Caco-2 (cell line): Measurements from ENCODE around the gene SGMS1. TPM values are rescaled to one million over a fixed set of nuclear protein-coding genes. Genes with fewer than 3 reads are reported as not detected.

Source experiments
- BruUV-seq: library from RNA; stranded (reverse); fragments of 400-500 nt; replicated peaks from 2 replicates; lab custom pipeline; 2021; lab: Mats Ljungman, UMichigan
- CTCF ChIA-PET: fragments of 300-600 bp; sonication (Branson Sonifier 250); formaldehyde crosslinking; loops from one replicate; lab custom pipeline; 2022; ENCODE audit warnings: antibody characterized with exemption; lab: Charles Lee
- POLR2A ChIA-PET: fragments of 300-600 bp; sonication (Branson Sonifier 250); formaldehyde crosslinking; loops from one replicate; lab custom pipeline; 2022; ENCODE audit warnings: antibody characterized with exemption; lab: Charles Lee
- DNase-seq, 2 experiments: peaks; one replicate each; pipeline versions ENCODE4 v3.0.0 to v3.0.0-alpha.2; 2020 to 2022
- H3K27me3 ChIP-seq: replicated peaks from 2 replicates; pipeline ENCODE4 v1.6.0; 2011; ENCODE audit warnings: low read length; ENCODE audit not compliant: control insufficient read depth, insufficient read depth
- H3K36me3 ChIP-seq: 2 replicates; pipeline ENCODE4 v1.5.1; 2011; ENCODE audit warnings: low read length; ENCODE audit not compliant: control insufficient read depth, insufficient read depth
- H3K4me1 ChIP-seq: fragments of 250-450 bp; sonication (Bioruptor Pico); 2 replicates; pipeline ENCODE4 v1.5.1; 2020; ENCODE audit warnings: mild to moderate bottlenecking
- H3K4me3 ChIP-seq: 2 replicates; pipeline ENCODE4 v1.5.1; 2011; ENCODE audit warnings: low read depth, mild to moderate bottlenecking, control low read depth, low read length
- H3K9me3 ChIP-seq: fragments of 250-450 bp; sonication (Bioruptor Pico); 2 replicates; pipeline ENCODE4 v1.5.1; 2020; ENCODE audit warnings: mild to moderate bottlenecking, moderate library complexity
- H3K27ac Mint-ChIP-seq: one replicate; pipeline ENCODE4 v1.8.0; 2022; ENCODE audit warnings: mixed read lengths; ENCODE audit not compliant: unreplicated experiment
- H3K27me3 Mint-ChIP-seq: one replicate; pipeline ENCODE4 v1.8.0; 2022; ENCODE audit warnings: mixed read lengths; ENCODE audit not compliant: insufficient read depth, unreplicated experiment
- H3K36me3 Mint-ChIP-seq: one replicate; pipeline ENCODE4 v1.8.0; 2022; ENCODE audit warnings: mild to moderate bottlenecking, mixed read lengths; ENCODE audit not compliant: insufficient read depth, unreplicated experiment
- H3K4me1 Mint-ChIP-seq: one replicate; pipeline ENCODE4 v1.8.0; 2022; ENCODE audit warnings: low read depth, mixed read lengths; ENCODE audit not compliant: unreplicated experiment
- H3K4me3 Mint-ChIP-seq: one replicate; pipeline ENCODE4 v1.8.0; 2022; ENCODE audit warnings: mild to moderate bottlenecking, moderate library complexity, mixed read lengths; ENCODE audit not compliant: unreplicated experiment
- H3K9me3 Mint-ChIP-seq: one replicate; pipeline ENCODE4 v1.8.0; 2022; ENCODE audit warnings: mixed read lengths; ENCODE audit not compliant: unreplicated experiment
- intact Hi-C: fragments of 100-400 bp; cut with micrococcal nuclease; formaldehyde crosslinking; loops from one replicate; pipeline ENCODE4 v1.10.0; 2022; ENCODE audit not compliant: unreplicated experiment
- total RNA-seq: library from RNA; stranded (reverse); gene quantifications from 2 replicates; pipeline ENCODE4 v1.2.3, GENCODE V29; 2022
- TF ChIP-seq, protein P1 (sequence below), 2 experiments: fragments of 200-600 bp in 1 of 2; IDR thresholded peaks; 1 replicate in 1 of 2; 2 replicates in 1 of 2; pipeline versions ENCODE4 v1.5.1 to v1.8.0; 2011 to 2022; ENCODE audit warnings: antibody characterized with exemption in 1 of 2, control low read depth in 1 of 2, inconsistent platforms in 1 of 2, low read depth in 1 of 2, low read length in 1 of 2, mild to moderate bottlenecking in 1 of 2, moderate library complexity in 1 of 2; ENCODE audit not compliant: insufficient read depth in 1 of 2, severe bottlenecking in 1 of 2, unreplicated experiment in 1 of 2

The SGMS1 gene
- total RNA-seq, 1 experiment from 2014 or later, result 30.5 TPM

DNA sequence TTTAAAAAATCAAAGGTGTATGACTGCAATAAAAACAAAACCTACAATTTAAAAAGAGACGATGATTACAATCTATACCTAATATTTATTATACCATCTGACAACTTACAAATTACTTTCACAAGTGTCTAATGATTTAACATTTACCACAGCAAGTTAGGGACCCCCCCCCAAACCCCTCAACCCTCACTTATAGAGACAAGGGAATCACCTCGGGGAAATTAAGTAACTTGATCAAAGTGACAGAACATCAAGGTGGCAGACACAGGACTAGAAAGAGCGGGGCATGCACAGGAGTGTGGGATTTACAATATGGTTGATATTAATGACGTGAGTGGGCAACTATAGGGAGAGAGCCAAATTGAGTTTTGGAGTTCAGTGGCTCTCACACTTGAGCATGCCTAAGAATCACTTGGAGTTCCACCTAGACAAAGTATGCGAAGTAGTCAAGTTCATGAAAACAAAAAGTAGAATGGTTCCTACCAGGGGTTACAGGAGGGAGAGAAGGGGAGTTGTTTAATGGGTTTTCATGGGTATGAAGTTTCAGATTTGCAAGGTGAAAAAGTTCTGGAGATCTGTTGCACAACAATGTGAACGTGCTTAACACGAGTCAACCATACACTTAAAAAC, 43.4 kb downstream of the SGMS1 start:
- no TSS peak for BruUV-seq
- intact Hi-C loops, result loop anchor here (1.0 kb wide), 5 partner anchors 8 to 44 kb away; no protein-coding TSS in a partner anchor
- H3K4me3 ChIP-seq, result no peak overlapping the region

DNA sequence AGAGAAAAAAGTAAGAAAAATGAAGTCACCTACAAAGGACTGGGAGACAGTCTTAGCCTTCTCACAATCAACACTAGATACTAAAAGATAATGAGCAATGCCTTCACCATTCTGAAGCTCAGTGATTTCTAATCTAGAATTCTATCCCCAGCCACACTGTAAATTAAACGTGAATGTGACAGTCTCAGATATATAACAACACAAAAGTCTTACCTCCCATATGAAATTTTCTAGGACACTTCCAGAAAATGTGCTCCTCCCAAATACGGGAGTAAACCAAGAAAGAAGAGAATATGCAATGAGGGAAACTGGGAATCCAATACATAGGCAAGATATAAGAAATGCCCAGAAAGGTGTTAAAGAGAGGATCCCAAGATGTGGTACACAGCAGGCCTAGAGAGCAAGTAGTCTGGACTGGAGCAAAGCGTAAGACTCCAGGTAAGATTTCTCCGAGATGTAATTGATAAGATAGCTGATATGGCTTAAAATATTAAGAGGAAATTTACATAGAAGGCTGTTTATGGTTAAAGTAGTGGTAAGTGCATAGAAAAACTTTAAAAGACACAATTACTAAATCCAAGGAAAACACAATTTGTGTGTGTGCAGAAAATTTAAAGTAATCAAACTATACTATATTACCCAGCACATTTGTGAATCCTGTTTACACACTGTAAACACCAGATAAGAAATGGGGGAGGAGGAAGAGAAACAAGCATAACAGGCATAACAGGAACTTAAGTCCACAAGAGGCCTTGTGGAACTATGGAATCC, 44.1 kb downstream of the SGMS1 start:
- Histone ChIP-seq H3K4me3 (no peak overlapping the region), H3K4me1 (peaks cover 68% of the 10 kb centered on the region), H3K36me3 (no peaks in the 10 kb centered on the region), H3K27me3 (no peaks in the 10 kb centered on the region), H3K9me3 (no peaks in the 10 kb centered on the region)
- intact Hi-C loops, result loop anchor here (1.0 kb wide), 5 partner anchors 7 to 45 kb away; no protein-coding TSS in a partner anchor
- Mint-ChIP-seq H3K36me3 (peaks cover 9% of the 10 kb centered on the region), H3K27ac (peak overlapping the region; percentile 60), H3K27me3 (no peaks in the 10 kb centered on the region), H3K4me3 (peak overlapping the region; percentile 65), H3K9me3 (no peaks in the 10 kb centered on the region), H3K4me1 (peaks cover 64% of the 10 kb centered on the region)
- BruUV-seq, result TSS peak; percentile 37
- CTCF ChIA-PET, result no interaction called here
- POLR2A ChIA-PET, result no interaction called here
- TF ChIP-seq, protein P1, sequence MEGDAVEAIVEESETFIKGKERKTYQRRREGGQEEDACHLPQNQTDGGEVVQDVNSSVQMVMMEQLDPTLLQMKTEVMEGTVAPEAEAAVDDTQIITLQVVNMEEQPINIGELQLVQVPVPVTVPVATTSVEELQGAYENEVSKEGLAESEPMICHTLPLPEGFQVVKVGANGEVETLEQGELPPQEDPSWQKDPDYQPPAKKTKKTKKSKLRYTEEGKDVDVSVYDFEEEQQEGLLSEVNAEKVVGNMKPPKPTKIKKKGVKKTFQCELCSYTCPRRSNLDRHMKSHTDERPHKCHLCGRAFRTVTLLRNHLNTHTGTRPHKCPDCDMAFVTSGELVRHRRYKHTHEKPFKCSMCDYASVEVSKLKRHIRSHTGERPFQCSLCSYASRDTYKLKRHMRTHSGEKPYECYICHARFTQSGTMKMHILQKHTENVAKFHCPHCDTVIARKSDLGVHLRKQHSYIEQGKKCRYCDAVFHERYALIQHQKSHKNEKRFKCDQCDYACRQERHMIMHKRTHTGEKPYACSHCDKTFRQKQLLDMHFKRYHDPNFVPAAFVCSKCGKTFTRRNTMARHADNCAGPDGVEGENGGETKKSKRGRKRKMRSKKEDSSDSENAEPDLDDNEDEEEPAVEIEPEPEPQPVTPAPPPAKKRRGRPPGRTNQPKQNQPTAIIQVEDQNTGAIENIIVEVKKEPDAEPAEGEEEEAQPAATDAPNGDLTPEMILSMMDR (IDR thresholded peaks at IDR 0.05; ENCODE audit: insufficient read depth in 1 of 2, low read depth in 1 of 2, low read length in 1 of 2, severe bottlenecking in 1 of 2, unreplicated experiment in 1 of 2), result no peak
- DNase-seq, result peak in 1 of 2 experiments; percentile 80

More for the DNA sequence above, 43.4 kb downstream of the SGMS1 start:
- H3K27me3 Mint-ChIP-seq, result no peaks in the 10 kb centered on the region
- peak overlapping the region; percentile 60 for H3K27ac Mint-ChIP-seq
- H3K4me3 Mint-ChIP-seq, result peak overlapping the region; percentile 65
- DNase-seq, result no peak
- ChIA-PET POLR2A (no interaction called here), CTCF (no interaction called here)
- H3K27me3 ChIP-seq, result no peaks in the 10 kb centered on the region
- H3K36me3 Mint-ChIP-seq, result peaks cover 9% of the 10 kb centered on the region
- H3K4me1 Mint-ChIP-seq, result peaks cover 66% of the 10 kb centered on the region
- H3K9me3 Mint-ChIP-seq, result no peaks in the 10 kb centered on the region
- H3K4me1 ChIP-seq, result peaks cover 74% of the 10 kb centered on the region
- H3K36me3 ChIP-seq, result no peaks in the 10 kb centered on the region
- H3K9me3 ChIP-seq, result no peaks in the 10 kb centered on the region
- TF ChIP-seq, protein P1 (IDR thresholded peaks at IDR 0.05; ENCODE audit: insufficient read depth in 1 of 2, low read depth in 1 of 2, low read length in 1 of 2, severe bottlenecking in 1 of 2, unreplicated experiment in 1 of 2), result no peak

DNA sequence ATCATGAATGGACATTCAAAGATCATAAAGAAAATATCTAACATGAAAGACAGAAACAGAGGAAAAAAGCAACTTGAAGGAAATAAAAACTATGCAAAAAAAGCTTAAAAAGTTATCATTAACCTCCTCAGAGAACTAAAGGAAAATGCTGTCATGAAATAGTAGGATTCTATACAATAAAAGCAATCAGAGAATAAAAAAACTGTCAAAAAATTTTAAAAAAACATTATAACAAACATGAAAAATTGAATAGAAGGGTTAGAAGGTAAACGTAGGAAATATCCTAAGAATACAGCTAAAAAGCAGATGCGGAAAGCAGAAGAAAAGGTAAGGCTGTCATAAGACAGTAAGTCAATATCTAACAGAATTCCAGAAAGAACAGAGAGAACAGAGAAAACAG, 44.8 kb downstream of the SGMS1 start:
- Mint-ChIP-seq H3K36me3 (peaks cover 9% of the 10 kb centered on the region), H3K4me1 (peaks cover 67% of the 10 kb centered on the region), H3K27me3 (no peaks in the 10 kb centered on the region), H3K27ac (peak overlapping the region; percentile 60), H3K4me3 (peak overlapping the region; percentile 65), H3K9me3 (no peaks in the 10 kb centered on the region)
- BruUV-seq, result no TSS peak
- intact Hi-C loops, result no loop called here
- Histone ChIP-seq H3K27me3 (no peaks in the 10 kb centered on the region), H3K4me1 (peaks cover 65% of the 10 kb centered on the region), H3K36me3 (no peaks in the 10 kb centered on the region), H3K9me3 (no peaks in the 10 kb centered on the region), H3K4me3 (no peak overlapping the region)
- ChIA-PET POLR2A (interaction anchor here (1.3 kb wide), 1 partner anchor 26 kb away, joined by 8 read pairs; no protein-coding TSS in a partner anchor), CTCF (no interaction called here)
- DNase-seq, result no peak
- TF ChIP-seq, protein P1 (IDR thresholded peaks at IDR 0.05; ENCODE audit: insufficient read depth in 1 of 2, low read depth in 1 of 2, low read length in 1 of 2, severe bottlenecking in 1 of 2, unreplicated experiment in 1 of 2), result no peak
